ENCODE measurements around the gene CKAP5.

DNA sequence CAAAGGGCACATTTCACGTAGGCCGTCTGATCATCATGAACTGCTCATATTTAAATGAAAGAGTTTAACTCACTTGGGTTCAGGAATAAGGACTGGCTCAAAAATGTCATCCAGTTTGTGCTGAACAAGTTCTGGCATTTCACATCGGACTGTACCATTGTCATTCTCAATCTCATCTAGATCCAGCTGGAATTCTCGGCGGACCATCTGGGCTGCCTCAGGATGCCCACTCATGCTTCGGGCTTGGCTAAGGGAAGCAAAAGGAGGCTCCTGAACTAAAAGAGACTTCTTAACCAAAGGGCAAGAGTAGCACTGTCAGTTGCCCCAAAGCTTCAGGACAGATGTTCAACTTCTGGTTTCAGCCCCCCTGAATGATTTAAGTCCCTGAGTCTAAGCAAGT is 86.9 kb downstream of the CKAP5 start:
- TF ChIP-seq, protein P1, sequence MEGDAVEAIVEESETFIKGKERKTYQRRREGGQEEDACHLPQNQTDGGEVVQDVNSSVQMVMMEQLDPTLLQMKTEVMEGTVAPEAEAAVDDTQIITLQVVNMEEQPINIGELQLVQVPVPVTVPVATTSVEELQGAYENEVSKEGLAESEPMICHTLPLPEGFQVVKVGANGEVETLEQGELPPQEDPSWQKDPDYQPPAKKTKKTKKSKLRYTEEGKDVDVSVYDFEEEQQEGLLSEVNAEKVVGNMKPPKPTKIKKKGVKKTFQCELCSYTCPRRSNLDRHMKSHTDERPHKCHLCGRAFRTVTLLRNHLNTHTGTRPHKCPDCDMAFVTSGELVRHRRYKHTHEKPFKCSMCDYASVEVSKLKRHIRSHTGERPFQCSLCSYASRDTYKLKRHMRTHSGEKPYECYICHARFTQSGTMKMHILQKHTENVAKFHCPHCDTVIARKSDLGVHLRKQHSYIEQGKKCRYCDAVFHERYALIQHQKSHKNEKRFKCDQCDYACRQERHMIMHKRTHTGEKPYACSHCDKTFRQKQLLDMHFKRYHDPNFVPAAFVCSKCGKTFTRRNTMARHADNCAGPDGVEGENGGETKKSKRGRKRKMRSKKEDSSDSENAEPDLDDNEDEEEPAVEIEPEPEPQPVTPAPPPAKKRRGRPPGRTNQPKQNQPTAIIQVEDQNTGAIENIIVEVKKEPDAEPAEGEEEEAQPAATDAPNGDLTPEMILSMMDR (conservative IDR thresholded peaks at IDR 0.05 in 1 of 2, IDR thresholded peaks at IDR 0.05 in 1 of 2; ENCODE audit: low read depth in 1 of 2, low read length in 2 of 2), result no peak
- TF ChIP-seq EZH2 (IDR thresholded peaks at IDR 0.05; ENCODE audit: low read length, missing control alignments), result no peak

All from fibroblast of lung (primary cell).